ENCODE measurements around the gene LRRC27. TPM values are rescaled to one million over a fixed set of nuclear protein-coding genes. Genes with fewer than 3 reads are reported as not detected.
A peak's percentile ranks its signal among the peaks of the same experiment; 100 is the strongest.

The LRRC27 gene
- total and polyA plus RNA-seq, 10 donors = 6.1 to 29.9 (median 16.6) TPM

DNA sequence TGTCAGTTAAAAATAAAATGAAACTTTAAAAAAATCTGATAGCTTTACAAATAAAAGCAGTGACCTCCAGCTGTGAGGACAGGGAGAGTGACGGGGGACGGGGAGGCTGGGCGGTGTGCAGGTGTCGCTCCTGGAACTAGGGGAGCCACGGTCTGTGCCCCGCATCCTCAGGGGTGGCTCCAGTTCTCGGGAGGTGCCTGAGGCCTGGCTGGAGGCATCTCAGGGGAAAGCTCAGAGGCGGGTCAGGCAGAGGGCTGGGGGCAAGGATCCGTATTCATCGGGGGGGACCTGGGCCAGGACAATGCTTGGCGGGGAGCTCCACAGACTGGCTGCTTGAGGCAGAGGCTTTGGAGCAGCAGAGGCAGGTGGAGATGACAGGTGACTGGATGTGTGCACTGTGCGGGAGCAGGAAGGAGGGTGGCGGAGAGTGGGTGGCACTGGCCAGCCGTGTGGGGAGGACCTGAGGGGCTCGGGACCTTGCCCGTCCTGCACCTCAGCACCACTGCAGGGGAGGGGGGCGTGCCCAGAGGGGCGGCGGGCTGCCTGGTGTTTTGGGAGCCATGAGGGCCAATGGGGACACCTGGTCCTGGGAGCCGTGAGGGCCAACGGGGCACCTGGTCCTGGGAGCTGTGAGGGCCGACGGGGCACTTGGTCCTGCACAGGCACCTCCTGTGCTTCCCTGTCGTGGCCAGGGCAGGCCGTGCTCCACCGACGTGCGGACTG is 78.2 kb downstream of the LRRC27 start:
- Histone ChIP-seq H3K36me3 (peaks cover 3 to 68% (median 17%) of the 10 kb centered on the region in 6 donors), H3K27me3 (replicated peaks in 1 of 7) (no peaks in the 10 kb centered on the region), H3K4me1 (peaks cover 58 to 100% (median 91%) of the 10 kb centered on the region in 6 donors), H3K4me3 (no peak overlapping the region), H3K27ac (peak overlapping the region; percentile 51 to 99 (median 84)), H3K9me3 (no peaks in the 10 kb centered on the region)
- WGBS, 5 donors = 77 to 88% (median 82%) methylated on average over 19 to 28 of the region's 28 CpGs
- no peak for TF ChIP-seq POLR2AphosphoS5 (IDR thresholded peaks at IDR 0.05)
- TF ChIP-seq, protein P1, sequence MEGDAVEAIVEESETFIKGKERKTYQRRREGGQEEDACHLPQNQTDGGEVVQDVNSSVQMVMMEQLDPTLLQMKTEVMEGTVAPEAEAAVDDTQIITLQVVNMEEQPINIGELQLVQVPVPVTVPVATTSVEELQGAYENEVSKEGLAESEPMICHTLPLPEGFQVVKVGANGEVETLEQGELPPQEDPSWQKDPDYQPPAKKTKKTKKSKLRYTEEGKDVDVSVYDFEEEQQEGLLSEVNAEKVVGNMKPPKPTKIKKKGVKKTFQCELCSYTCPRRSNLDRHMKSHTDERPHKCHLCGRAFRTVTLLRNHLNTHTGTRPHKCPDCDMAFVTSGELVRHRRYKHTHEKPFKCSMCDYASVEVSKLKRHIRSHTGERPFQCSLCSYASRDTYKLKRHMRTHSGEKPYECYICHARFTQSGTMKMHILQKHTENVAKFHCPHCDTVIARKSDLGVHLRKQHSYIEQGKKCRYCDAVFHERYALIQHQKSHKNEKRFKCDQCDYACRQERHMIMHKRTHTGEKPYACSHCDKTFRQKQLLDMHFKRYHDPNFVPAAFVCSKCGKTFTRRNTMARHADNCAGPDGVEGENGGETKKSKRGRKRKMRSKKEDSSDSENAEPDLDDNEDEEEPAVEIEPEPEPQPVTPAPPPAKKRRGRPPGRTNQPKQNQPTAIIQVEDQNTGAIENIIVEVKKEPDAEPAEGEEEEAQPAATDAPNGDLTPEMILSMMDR (IDR thresholded peaks at IDR 0.05 in 8 of 11, conservative IDR thresholded peaks at IDR 0.05 in 3 of 11) = no peak
- TF ChIP-seq POLR2A (IDR thresholded peaks at IDR 0.05) = no peak
- DNase-seq = peak; percentile 76
- intact Hi-C loops (cut with DNase I; ENCODE audit: low total_unique reads) = no loop called here

DNA sequence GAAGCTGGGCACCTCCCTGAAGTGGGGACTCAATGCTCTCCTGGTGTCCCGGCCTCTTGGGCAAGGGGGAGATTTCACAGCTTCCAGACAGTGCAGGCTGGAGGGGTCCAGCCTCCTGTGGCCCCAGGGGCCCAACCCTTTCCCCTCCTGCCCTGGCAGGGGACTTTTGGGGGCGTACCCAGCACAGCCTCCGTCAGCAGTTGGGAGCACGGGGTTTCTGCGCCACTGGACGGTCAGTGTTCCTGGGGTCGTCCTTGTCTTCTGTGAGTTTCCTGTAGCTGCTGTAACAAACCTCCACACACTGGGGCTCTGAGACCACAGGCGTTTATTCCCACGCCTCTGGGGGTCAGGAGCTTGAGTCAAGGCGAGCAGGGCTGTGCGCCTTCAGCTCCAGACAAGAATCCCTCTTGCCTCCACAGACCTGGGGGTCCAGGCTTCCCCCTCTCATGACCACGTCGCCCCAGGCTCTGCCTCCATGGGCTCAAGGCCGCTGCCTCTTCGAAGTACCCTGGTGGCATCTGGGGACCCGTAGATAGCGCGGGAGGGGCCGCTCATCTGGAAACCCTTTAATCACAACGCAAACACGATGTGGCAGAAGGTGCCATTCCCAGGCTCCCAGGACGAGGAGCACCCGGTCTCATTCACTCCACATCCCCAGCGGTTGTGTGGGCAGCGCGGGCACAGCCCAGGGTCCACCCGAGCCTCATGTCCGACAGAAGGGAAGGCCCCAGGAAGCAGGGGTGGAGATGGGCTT is 79.0 kb downstream of the LRRC27 start:
- peak; percentile 67 for DNase-seq
- Histone ChIP-seq H3K9me3 (no peaks in the 10 kb centered on the region), H3K36me3 (peaks cover 3 to 68% (median 10%) of the 10 kb centered on the region in 6 donors), H3K4me1 (peaks cover 58 to 100% (median 90%) of the 10 kb centered on the region in 6 donors), H3K4me3 (peak overlapping the region in 1 of 8 donors; percentile 27), H3K27me3 (replicated peaks in 1 of 7) (no peaks in the 10 kb centered on the region), H3K27ac (peak overlapping the region; percentile 51 to 99 (median 84))
- TF ChIP-seq POLR2AphosphoS5 (IDR thresholded peaks at IDR 0.05) = no peak
- no peak for TF ChIP-seq POLR2A (IDR thresholded peaks at IDR 0.05)
- TF ChIP-seq, protein P1 (IDR thresholded peaks at IDR 0.05 in 8 of 11, conservative IDR thresholded peaks at IDR 0.05 in 3 of 11) = no peak
- intact Hi-C loops (cut with DNase I; ENCODE audit: low total_unique reads) = no loop called here
- 59 to 85% (median 70%) methylated on average over 12 to 28 of the region's 28 CpGs for WGBS, 5 donors

DNA sequence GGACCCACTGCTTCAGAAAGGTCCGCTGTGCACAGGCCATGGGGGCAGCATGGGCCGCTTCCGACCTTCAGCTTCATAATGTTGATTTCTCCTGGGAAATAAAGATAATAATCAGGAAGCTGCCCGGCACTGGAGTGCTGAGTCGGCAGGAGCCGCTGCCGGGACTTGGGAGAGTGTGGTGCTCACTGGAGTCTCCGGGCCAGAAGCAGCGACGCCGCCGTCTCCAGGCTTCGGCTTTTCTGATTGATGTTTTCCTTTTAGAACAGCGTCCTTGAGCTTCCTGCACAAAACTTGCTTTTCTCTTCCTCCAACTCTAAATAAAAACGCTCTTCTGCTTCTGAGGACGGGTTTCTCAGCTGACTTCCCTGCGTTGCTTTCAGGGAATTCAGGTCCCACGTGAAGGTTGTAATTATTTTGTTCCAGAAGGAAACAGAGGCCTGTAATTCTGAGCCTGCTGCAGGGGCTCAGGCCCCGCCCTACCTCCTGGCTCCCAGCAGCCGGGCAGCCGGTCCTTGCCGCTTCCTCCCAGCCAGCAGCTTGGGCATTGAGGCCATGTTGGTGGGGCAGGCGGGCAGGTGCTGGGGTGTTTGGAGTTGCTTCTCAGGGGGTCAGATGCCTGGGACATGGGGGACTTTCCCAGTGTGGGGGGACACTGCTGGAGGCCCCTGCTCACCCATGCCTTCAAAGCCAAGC is 79.7 kb downstream of the LRRC27 start:
- Histone ChIP-seq H3K27me3 (replicated peaks in 1 of 7) (no peaks in the 10 kb centered on the region), H3K9me3 (no peaks in the 10 kb centered on the region), H3K27ac (peak overlapping the region; percentile 51 to 99 (median 84)), H3K36me3 (peaks cover 0 to 64% (median 3%) of the 10 kb centered on the region in 6 donors), H3K4me1 (peaks cover 56 to 100% (median 90%) of the 10 kb centered on the region in 6 donors), H3K4me3 (peak overlapping the region in 1 of 8 donors; percentile 27)
- peak in 2 of 3 donors; percentile 67 to 70 for TF ChIP-seq POLR2AphosphoS5 (IDR thresholded peaks at IDR 0.05)
- TF ChIP-seq POLR2A (IDR thresholded peaks at IDR 0.05) = no peak
- intact Hi-C loops (cut with DNase I; ENCODE audit: low total_unique reads) = no loop called here
- peak; percentile 84 for DNase-seq
- 23 to 28% (median 25%) methylated on average over 21 to 23 of the region's 23 CpGs for WGBS, 5 donors

DNA sequence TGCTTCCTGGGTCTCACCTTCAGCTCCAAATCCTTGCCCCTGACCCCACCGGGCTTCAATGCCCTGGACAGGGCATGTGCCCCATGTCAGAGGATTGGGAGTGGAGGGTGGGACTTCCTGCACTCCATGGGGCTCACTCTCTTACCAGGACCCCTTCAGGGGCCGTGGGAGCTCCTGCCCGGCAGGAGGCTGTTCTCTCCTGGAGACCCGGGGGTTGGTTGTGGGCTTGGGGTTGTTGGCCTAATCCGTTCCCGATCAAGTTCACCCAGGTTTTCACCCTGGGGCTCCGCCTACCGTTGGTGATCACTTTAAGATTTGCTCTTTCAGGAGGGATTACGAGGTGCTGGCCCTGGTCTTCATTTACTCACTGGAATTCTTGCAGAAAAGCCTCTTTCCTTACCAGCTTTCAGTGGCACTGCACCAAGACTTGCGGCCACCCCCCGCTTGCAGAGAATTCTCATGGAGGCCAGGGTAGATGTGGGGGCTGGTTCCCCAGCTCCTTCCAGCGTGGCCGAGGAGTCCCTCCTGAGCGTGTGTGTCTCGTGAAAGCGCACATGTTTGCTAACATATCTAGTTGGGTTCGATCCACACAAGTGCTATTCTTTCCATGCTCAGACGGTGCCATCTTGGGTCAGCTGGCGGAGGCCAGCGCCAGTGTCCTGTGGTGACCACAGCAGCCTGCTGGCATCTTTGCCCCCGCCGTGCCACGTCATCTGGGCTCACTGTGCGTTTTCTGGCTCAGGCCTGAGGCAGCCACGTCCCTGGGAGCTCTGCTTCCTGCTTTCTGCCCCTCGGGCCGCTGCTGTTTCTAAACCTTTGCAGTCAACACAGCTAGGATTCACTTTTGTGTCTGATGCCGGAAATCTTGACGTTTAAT is 80.6 kb downstream of the LRRC27 start:
- Histone ChIP-seq H3K27me3 (replicated peaks in 1 of 7) (no peaks in the 10 kb centered on the region), H3K4me1 (peaks cover 56 to 100% (median 90%) of the 10 kb centered on the region in 6 donors), H3K27ac (peak overlapping the region; percentile 57 to 99 (median 84)), H3K36me3 (peaks cover 0 to 65% (median 0%) of the 10 kb centered on the region in 6 donors), H3K4me3 (peak overlapping the region in 1 of 8 donors; percentile 27), H3K9me3 (no peaks in the 10 kb centered on the region)
- peak; percentile 26 to 63 (median 47) for TF ChIP-seq POLR2AphosphoS5 (IDR thresholded peaks at IDR 0.05)
- TF ChIP-seq POLR2A (IDR thresholded peaks at IDR 0.05) = no peak
- DNase-seq = peak; percentile 78
- WGBS, 5 donors = 64 to 72% (median 64%) methylated on average over 25 to 29 of the region's 29 CpGs
- intact Hi-C loops (cut with DNase I; ENCODE audit: low total_unique reads) = no loop called here

Measured in spleen (tissue), 11 donors.